ENCODE results near the gene FAM170B. TPM values are rescaled to one million over a fixed set of nuclear protein-coding genes. Genes with fewer than 3 reads are reported as not detected.

FAM170B gene
- total RNA-seq, 1 donor from 2014 or later = not detected

DNA sequence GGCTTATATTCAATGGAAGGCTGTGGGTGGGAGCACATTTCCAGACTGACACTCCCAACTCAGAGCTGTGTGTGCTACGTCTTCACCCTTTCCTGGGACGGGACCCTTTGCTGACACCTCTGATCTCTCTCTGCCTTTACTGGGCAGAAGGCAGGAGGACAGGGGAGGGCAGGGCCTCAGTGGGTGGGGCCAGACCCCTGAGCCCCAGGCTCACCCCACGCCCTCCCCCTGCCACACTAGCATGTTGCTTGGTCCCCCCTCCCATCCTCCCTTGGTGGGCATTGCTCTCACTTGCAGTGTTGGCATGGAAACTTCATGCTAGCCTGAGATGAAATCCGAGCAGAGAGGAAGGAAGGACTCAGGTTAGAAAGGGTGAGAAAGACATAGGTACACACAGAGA, 36.0 kb upstream of the FAM170B start:
- Mint-ChIP-seq H3K27me3 (ENCODE audit: unreplicated experiment) (peaks cover 5% of the 10 kb centered on the region), H3K9me3 (ENCODE audit: unreplicated experiment) (no peaks in the 10 kb centered on the region), H3K27ac (ENCODE audit: unreplicated experiment) (no peak overlapping the region), H3K4me1 (ENCODE audit: unreplicated experiment) (peaks cover 4% of the 10 kb centered on the region), H3K4me3 (ENCODE audit: unreplicated experiment) (no peak overlapping the region), H3K36me3 (ENCODE audit: low read depth, unreplicated experiment) (no peaks in the 10 kb centered on the region)
- no peak for TF ChIP-seq CTCF (IDR thresholded peaks at IDR 0.05; ENCODE audit: unreplicated experiment)
- no peak for DNase-seq (ENCODE audit: low spot score)

- no peaks in the 10 kb centered on the region for H3K9me3 Mint-ChIP-seq (ENCODE audit: unreplicated experiment)
- TF ChIP-seq CTCF (IDR thresholded peaks at IDR 0.05; ENCODE audit: unreplicated experiment) = no peak
- H3K27ac Mint-ChIP-seq (ENCODE audit: unreplicated experiment) = no peak overlapping the region
- H3K36me3 Mint-ChIP-seq (ENCODE audit: low read depth, unreplicated experiment) = no peaks in the 10 kb centered on the region
- H3K27me3 Mint-ChIP-seq (ENCODE audit: unreplicated experiment) = peaks cover 3% of the 10 kb centered on the region
- DNase-seq (ENCODE audit: low spot score) = no peak
- peaks cover 4% of the 10 kb centered on the region for H3K4me1 Mint-ChIP-seq (ENCODE audit: unreplicated experiment)
- H3K4me3 Mint-ChIP-seq (ENCODE audit: unreplicated experiment) = no peak overlapping the region
Measured at GRCh38 chr10:49168831-49169500, 35.1 kb upstream of the FAM170B start.

- TF ChIP-seq CTCF (IDR thresholded peaks at IDR 0.05; ENCODE audit: unreplicated experiment) = no peak
- Mint-ChIP-seq H3K9me3 (ENCODE audit: unreplicated experiment) (no peaks in the 10 kb centered on the region), H3K27ac (ENCODE audit: unreplicated experiment) (no peak overlapping the region), H3K27me3 (ENCODE audit: unreplicated experiment) (peaks cover 3% of the 10 kb centered on the region), H3K4me3 (ENCODE audit: unreplicated experiment) (no peak overlapping the region), H3K36me3 (ENCODE audit: low read depth, unreplicated experiment) (no peaks in the 10 kb centered on the region), H3K4me1 (ENCODE audit: unreplicated experiment) (peaks cover 4% of the 10 kb centered on the region)
- no peak for DNase-seq (ENCODE audit: low spot score)
Measured at GRCh38 chr10:49168171-49168540, 34.3 kb upstream of the FAM170B start.

- H3K27ac Mint-ChIP-seq (ENCODE audit: unreplicated experiment) = peak overlapping the region; percentile 40
- no peaks in the 10 kb centered on the region for H3K9me3 Mint-ChIP-seq (ENCODE audit: unreplicated experiment)
- H3K27me3 Mint-ChIP-seq (ENCODE audit: unreplicated experiment) = peaks cover 3% of the 10 kb centered on the region
- no peak overlapping the region for H3K4me3 Mint-ChIP-seq (ENCODE audit: unreplicated experiment)
- TF ChIP-seq CTCF (IDR thresholded peaks at IDR 0.05; ENCODE audit: unreplicated experiment) = no peak
- H3K4me1 Mint-ChIP-seq (ENCODE audit: unreplicated experiment) = peaks cover 4% of the 10 kb centered on the region
- H3K36me3 Mint-ChIP-seq (ENCODE audit: low read depth, unreplicated experiment) = no peaks in the 10 kb centered on the region
- no peak for DNase-seq (ENCODE audit: low spot score)
Measured at GRCh38 chr10:49167425-49168170, 33.8 kb upstream of the FAM170B start.
